Activated T-helper 1 cell treated with anti-CD3 and anti-CD28 coated beads, Interleukin-2, amount 50 U/mL, for 16 hours (primary cell): Measurements from ENCODE around the gene CLSTN2.

Experiments used
- DNase-seq, 2 donors: peaks; one replicate each; pipeline ENCODE4 v3.0.0-alpha.2; 2020; ENCODE audit warnings: low read depth in 1 of 2, low spot score in 1 of 2

The CLSTN2 gene

GRCh38 chr3:140145528-140145927 is 210.5 kb downstream of the CLSTN2 start:
- no peak for DNase-seq

- DNase-seq, result no peak
These were observed 211.7 kb downstream of the CLSTN2 start for GRCh38 chr3:140146668-140147067.

- no peak for DNase-seq
These were observed 213.0 kb downstream of the CLSTN2 start for GRCh38 chr3:140147965-140148490.

GRCh38 chr3:140148824-140149390 is 213.9 kb downstream of the CLSTN2 start:
- no peak for DNase-seq

DNA sequence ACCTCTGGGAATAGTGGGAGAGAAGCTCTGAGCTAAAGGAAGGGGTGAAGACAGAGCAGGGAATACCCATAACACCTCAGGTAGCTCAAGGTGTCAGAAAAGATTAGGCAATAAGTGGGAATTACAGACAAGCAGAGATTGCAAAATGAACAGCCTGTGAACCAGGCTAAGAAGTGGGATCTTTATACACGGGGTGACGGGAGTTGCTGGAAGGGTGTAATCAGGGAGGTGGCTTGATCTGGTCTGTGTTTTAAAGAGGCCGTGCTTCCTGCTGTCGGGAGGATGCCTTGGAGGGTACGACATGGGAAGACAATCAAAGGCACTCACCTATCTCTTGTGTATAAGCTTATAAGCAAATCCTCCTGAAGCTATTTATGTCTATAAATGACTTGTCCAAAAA is 216.3 kb downstream of the CLSTN2 start:
- DNase-seq, result no peak

GRCh38 chr3:140152851-140153639 is 218.1 kb downstream of the CLSTN2 start:
- no peak for DNase-seq

DNA sequence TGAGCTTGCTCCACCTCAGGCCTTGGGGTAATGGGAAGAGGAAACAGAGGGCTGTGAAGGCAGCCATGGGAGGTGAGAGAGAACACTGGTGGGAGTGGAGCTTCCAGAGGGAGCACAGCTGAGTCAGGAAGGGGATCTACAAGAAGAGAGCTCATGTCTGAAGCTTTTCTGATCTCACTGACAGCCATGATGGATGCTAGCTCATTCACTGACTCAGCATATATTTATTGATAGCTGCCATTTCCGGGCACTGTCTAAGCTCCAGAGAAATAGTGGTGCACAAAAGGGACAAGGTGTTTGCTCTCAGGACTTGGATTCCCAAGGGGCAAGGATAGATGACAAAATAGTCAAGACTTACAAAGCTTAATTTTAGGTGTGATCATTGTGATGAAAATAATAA is 218.8 kb downstream of the CLSTN2 start:
- no peak for DNase-seq

DNA sequence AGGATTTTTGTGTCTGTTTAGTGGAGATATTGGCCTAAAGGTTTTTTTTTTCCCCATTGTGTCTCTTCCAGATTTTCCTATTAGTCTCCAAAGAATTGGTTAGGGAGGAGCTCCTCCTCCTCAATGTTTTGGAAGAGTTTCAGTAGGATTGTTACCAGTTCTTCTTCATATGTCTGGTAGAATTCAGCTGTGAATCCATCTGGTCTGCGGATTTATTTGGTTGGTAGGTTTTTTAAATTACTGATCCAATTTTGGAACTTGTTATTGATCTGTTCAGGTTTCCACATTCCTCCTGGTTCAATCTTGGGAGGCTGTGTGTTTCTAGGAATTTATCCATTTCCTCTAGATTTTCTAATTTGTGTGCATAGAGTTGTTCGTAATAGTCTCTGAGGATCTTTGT is 222.2 kb downstream of the CLSTN2 start:
- no peak for DNase-seq

GRCh38 chr3:140159646-140160045 is 224.7 kb downstream of the CLSTN2 start:
- DNase-seq, result no peak

- no peak for DNase-seq
These were observed 225.6 kb downstream of the CLSTN2 start for GRCh38 chr3:140160553-140160952.

- DNase-seq, result no peak
These were observed 227.6 kb downstream of the CLSTN2 start for GRCh38 chr3:140162551-140162950.

GRCh38 chr3:140163159-140163763 is 228.3 kb downstream of the CLSTN2 start:
- DNase-seq, result no peak

GRCh38 chr3:140164156-140164555 is 229.2 kb downstream of the CLSTN2 start:
- DNase-seq, result no peak

GRCh38 chr3:140164922-140165590 is 230.1 kb downstream of the CLSTN2 start:
- DNase-seq, result no peak

DNA sequence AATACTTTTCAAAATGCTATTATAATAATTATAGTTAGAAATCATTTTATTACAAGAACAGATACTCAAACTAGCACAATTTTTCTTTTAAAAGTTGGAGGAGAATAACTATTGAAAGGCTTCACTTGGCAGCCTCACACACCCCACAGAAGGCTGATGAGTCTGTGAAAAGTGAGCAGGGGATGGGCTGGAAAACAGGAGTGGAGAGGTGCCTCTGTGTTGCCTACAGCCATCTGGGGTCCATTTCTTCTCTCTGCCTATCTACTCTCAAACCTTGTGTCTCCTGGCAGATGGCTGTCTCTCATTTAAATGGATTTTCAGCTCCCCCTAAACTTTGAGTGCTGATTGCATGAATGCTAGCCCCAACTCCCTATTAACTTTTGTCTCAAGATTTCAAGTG is 230.8 kb downstream of the CLSTN2 start:
- DNase-seq, result no peak

GRCh38 chr3:140166861-140167599 is 232.0 kb downstream of the CLSTN2 start:
- DNase-seq, result no peak

DNA sequence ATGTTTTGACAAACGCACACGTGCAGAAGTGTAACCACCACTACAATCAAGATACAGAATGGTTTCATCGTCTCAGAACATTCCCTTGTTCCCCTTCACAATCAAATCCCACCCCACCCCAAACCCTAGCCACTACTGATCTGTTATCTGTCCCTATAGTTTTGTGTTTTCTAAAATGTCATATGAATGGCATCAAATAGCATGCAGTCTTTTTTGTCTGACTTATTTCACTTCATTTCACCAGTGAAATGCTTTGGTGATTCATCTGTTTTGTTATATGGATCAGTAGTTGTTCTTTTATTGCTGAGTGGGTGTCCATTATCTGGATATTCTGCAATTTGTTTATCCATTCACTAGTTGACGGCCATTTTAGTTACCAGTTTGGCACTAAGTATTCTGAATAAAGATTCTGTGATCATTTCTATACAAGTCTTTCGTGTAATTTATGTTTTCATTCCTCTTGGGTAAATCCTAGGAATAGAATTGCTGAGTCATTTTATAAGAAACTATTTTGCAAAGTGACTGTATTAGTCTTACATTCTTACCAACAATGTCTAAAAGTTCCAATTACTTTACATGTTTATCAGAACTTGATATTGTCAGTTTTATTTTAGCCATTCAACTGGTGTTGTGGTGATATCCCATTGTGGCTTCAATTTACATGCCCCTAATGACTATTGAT is 232.8 kb downstream of the CLSTN2 start:
- DNase-seq, result no peak

GRCh38 chr3:140170612-140171011 is 235.6 kb downstream of the CLSTN2 start:
- no peak for DNase-seq

DNA sequence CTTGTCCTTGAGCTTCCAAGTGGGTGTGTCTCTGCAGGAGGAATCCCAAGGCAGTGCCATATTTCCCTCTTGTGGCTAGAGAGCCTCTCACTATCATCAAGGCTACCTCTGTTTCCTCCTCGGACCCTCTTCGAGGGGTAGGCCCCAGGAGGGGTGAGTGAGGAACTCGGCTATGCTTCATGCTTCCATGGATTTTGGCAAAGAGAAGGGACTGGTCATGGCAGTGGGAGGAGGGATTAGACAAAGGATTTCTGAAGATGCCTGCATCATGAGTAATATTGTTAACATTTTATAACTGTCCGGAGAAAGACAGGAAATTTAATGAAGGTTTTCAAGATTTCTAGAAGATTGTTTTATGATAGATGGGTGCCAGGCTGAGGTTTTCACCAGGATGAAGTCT is 241.5 kb downstream of the CLSTN2 start:
- no peak for DNase-seq

GRCh38 chr3:140177943-140178342 is 243.0 kb downstream of the CLSTN2 start:
- DNase-seq, result no peak
